ENCODE measurements around the gene TMEM200B.

The TMEM200B gene

GRCh38 chr1:29090937-29091618 lies 32.6 kb downstream of the TMEM200B start:
- TF ChIP-seq USF1 (IDR thresholded peaks at IDR 0.05) (no peak), NFIC (IDR thresholded peaks at IDR 0.05) (no peak), TEAD4 (IDR thresholded peaks at IDR 0.05) (no peak), ZBTB7A (IDR thresholded peaks at IDR 0.05; ENCODE audit: low read depth) (no peak), TAF1 (IDR thresholded peaks at IDR 0.05; ENCODE audit: low read depth) (no peak), REST (IDR thresholded peaks at IDR 0.05; ENCODE audit: low read depth) (no peak)

GRCh38 chr1:29084196-29084521 lies 39.5 kb downstream of the TMEM200B start:
- TF ChIP-seq YY1 (IDR thresholded peaks at IDR 0.05; ENCODE audit: low read depth) (no peak), REST (IDR thresholded peaks at IDR 0.05; ENCODE audit: low read depth) (no peak), EP300 (IDR thresholded peaks at IDR 0.05; ENCODE audit: borderline replicate concordance) (no peak), FOXM1 (IDR thresholded peaks at IDR 0.05; ENCODE audit: borderline replicate concordance, low read depth) (no peak), TAF1 (IDR thresholded peaks at IDR 0.05; ENCODE audit: low read depth) (no peak), TEAD4 (IDR thresholded peaks at IDR 0.05) (no peak), CREB1 (IDR thresholded peaks at IDR 0.05; ENCODE audit: low read depth) (no peak), EGR1 (IDR thresholded peaks at IDR 0.05) (no peak), USF1 (IDR thresholded peaks at IDR 0.05) (no peak), NFIC (IDR thresholded peaks at IDR 0.05) (no peak), CEBPB (IDR thresholded peaks at IDR 0.05) (no peak)

GRCh38 chr1:29083317-29084195 lies 40.1 kb downstream of the TMEM200B start:
- TF ChIP-seq TEAD4 (IDR thresholded peaks at IDR 0.05) (no peak), MAX (IDR thresholded peaks at IDR 0.05) (no peak), CREB1 (IDR thresholded peaks at IDR 0.05; ENCODE audit: low read depth) (no peak), ZBTB7A (IDR thresholded peaks at IDR 0.05; ENCODE audit: low read depth) (no peak), FOXM1 (IDR thresholded peaks at IDR 0.05; ENCODE audit: borderline replicate concordance, low read depth) (no peak), RAD21 (IDR thresholded peaks at IDR 0.05; ENCODE audit: low read depth) (no peak), TCF12 (IDR thresholded peaks at IDR 0.05; ENCODE audit: low read depth) (no peak), NFIC (IDR thresholded peaks at IDR 0.05) (no peak), YY1 (IDR thresholded peaks at IDR 0.05; ENCODE audit: low read depth) (no peak), CEBPB (IDR thresholded peaks at IDR 0.05) (no peak), REST (IDR thresholded peaks at IDR 0.05; ENCODE audit: low read depth) (no peak), EP300 (IDR thresholded peaks at IDR 0.05; ENCODE audit: borderline replicate concordance) (no peak), EGR1 (IDR thresholded peaks at IDR 0.05) (no peak), USF1 (IDR thresholded peaks at IDR 0.05) (no peak), TAF1 (IDR thresholded peaks at IDR 0.05; ENCODE audit: low read depth) (no peak)

GRCh38 chr1:29082519-29082918 lies 41.2 kb downstream of the TMEM200B start:
- TF ChIP-seq EGR1 (IDR thresholded peaks at IDR 0.05): no peak
- TF ChIP-seq RAD21 (IDR thresholded peaks at IDR 0.05; ENCODE audit: low read depth): no peak
- TF ChIP-seq YY1 (IDR thresholded peaks at IDR 0.05; ENCODE audit: low read depth): no peak
- TF ChIP-seq REST (IDR thresholded peaks at IDR 0.05; ENCODE audit: low read depth): no peak
- TF ChIP-seq FOXM1 (IDR thresholded peaks at IDR 0.05; ENCODE audit: borderline replicate concordance, low read depth): no peak
- TF ChIP-seq USF1 (IDR thresholded peaks at IDR 0.05): no peak
- no peak for TF ChIP-seq MAX (IDR thresholded peaks at IDR 0.05)
- TF ChIP-seq CEBPB (IDR thresholded peaks at IDR 0.05): no peak
- no peak for TF ChIP-seq TEAD4 (IDR thresholded peaks at IDR 0.05)
- no peak for TF ChIP-seq TCF12 (IDR thresholded peaks at IDR 0.05; ENCODE audit: low read depth)
- no peak for TF ChIP-seq NFIC (IDR thresholded peaks at IDR 0.05)
- no peak for TF ChIP-seq TAF1 (IDR thresholded peaks at IDR 0.05; ENCODE audit: low read depth)
- TF ChIP-seq EP300 (IDR thresholded peaks at IDR 0.05; ENCODE audit: borderline replicate concordance): no peak

All from Ishikawa (cell line).